WTC11 (cell line): ENCODE data around the gene COL5A3.

ENCODE experiments used
- IRF2 ChIP-seq: sonication (generic); formaldehyde crosslinking; IDR thresholded peaks from 2 replicates; pipeline ENCODE4 v1.8.0; 2022; ENCODE audit warnings: low read depth, missing genetic modification reagents, borderline replicate concordance
- NR2C2 ChIP-seq: sonication (generic); formaldehyde crosslinking; IDR thresholded peaks from 2 replicates; pipeline ENCODE4 v1.8.0; 2022; ENCODE audit warnings: mild to moderate bottlenecking, missing genetic modification reagents
- RELA ChIP-seq: sonication (generic); formaldehyde crosslinking; IDR thresholded peaks from 2 replicates; pipeline ENCODE4 v1.8.1; 2022; ENCODE audit warnings: missing genetic modification reagents, mild to moderate bottlenecking, borderline replicate concordance
- ZNF138 ChIP-seq: sonication (generic); formaldehyde crosslinking; conservative IDR thresholded peaks from 2 replicates; pipeline ENCODE4 v1.8.1; 2022; ENCODE audit warnings: mild to moderate bottlenecking, moderate library complexity, missing genetic modification reagents
- TF ChIP-seq, protein P1 (sequence below): sonication (generic); formaldehyde crosslinking; IDR thresholded peaks from 2 replicates; pipeline ENCODE4 v1.8.1; 2022; ENCODE audit warnings: missing genetic modification reagents, borderline replicate concordance
- TF ChIP-seq, protein P2 (sequence below): fragments of 200-600 bp; IDR thresholded peaks from 2 replicates; pipeline ENCODE4 v1.8.0; 2022; ENCODE audit warnings: antibody characterized with exemption
- TF ChIP-seq, protein P3 (sequence below): sonication (generic); formaldehyde crosslinking; IDR thresholded peaks from 2 replicates; pipeline ENCODE4 v1.8.1; 2023; ENCODE audit warnings: mild to moderate bottlenecking, missing genetic modification reagents, moderate library complexity

DNA sequence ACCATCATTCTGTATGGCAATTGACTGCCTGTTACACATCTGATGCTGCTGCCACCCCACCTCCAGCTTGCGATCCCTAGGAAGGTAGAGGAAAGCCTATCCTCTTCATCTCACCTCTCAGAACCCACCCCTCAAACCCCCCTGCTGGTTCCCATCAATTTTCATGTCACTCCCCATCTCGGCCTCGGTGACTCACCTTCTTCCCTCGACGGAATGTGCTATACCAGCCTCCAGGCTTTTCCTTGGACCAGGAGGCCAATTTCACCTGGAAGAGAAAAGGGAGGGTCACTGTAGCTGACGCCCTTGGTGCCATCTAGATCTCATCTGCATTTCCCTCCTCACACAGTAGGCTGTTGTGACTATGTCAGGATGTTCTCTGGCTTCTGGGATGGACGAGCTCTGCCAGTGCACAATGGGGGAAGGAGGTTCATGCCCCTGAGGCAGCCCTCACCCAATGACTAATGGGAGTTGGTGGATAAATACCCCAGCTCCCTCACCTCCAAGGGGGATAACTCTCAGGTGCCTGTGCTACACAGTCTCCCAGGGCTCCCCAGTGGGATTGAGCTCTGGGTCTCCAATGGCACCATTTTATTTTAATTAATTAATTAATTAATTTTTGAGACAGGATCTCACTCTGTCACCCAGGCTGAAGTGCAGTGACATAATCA lies 47.5 kb downstream of the COL5A3 start:
- TF ChIP-seq, protein P1, sequence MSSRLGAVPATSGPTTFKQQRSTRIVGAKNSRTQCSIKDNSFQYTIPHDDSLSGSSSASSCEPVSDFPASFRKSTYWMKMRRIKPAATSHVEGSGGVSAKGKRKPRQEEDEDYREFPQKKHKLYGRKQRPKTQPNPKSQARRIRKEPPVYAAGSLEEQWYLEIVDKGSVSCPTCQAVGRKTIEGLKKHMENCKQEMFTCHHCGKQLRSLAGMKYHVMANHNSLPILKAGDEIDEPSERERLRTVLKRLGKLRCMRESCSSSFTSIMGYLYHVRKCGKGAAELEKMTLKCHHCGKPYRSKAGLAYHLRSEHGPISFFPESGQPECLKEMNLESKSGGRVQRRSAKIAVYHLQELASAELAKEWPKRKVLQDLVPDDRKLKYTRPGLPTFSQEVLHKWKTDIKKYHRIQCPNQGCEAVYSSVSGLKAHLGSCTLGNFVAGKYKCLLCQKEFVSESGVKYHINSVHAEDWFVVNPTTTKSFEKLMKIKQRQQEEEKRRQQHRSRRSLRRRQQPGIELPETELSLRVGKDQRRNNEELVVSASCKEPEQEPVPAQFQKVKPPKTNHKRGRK (CRISPR knock-in tag) = no peak
- no peak for TF ChIP-seq NR2C2
- TF ChIP-seq IRF2 = no peak
- TF ChIP-seq, protein P2, sequence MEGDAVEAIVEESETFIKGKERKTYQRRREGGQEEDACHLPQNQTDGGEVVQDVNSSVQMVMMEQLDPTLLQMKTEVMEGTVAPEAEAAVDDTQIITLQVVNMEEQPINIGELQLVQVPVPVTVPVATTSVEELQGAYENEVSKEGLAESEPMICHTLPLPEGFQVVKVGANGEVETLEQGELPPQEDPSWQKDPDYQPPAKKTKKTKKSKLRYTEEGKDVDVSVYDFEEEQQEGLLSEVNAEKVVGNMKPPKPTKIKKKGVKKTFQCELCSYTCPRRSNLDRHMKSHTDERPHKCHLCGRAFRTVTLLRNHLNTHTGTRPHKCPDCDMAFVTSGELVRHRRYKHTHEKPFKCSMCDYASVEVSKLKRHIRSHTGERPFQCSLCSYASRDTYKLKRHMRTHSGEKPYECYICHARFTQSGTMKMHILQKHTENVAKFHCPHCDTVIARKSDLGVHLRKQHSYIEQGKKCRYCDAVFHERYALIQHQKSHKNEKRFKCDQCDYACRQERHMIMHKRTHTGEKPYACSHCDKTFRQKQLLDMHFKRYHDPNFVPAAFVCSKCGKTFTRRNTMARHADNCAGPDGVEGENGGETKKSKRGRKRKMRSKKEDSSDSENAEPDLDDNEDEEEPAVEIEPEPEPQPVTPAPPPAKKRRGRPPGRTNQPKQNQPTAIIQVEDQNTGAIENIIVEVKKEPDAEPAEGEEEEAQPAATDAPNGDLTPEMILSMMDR = no peak
- TF ChIP-seq ZNF138 (CRISPR knock-in tag) = no peak
- TF ChIP-seq RELA = no peak
- TF ChIP-seq, protein P3, sequence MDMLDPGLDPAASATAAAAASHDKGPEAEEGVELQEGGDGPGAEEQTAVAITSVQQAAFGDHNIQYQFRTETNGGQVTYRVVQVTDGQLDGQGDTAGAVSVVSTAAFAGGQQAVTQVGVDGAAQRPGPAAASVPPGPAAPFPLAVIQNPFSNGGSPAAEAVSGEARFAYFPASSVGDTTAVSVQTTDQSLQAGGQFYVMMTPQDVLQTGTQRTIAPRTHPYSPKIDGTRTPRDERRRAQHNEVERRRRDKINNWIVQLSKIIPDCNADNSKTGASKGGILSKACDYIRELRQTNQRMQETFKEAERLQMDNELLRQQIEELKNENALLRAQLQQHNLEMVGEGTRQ (CRISPR knock-in tag) = no peak
